GM19328 (cell line): Measurements from ENCODE around the gene CELA2B.
"Not testable (repeated sequence)": the region's sequence is repeated elsewhere in the genome, so short reads cannot be mapped to it uniquely, and the experiment has no call there.

ENCODE experiments used
- ATAC-seq: cut with Tn5 transposase; IDR thresholded peaks from one replicate; pipeline ENCODE4 v1.9.1; 2021; ENCODE audit warnings: mild to moderate bottlenecking, moderate library complexity; ENCODE audit not compliant: unreplicated experiment

The CELA2B gene

DNA sequence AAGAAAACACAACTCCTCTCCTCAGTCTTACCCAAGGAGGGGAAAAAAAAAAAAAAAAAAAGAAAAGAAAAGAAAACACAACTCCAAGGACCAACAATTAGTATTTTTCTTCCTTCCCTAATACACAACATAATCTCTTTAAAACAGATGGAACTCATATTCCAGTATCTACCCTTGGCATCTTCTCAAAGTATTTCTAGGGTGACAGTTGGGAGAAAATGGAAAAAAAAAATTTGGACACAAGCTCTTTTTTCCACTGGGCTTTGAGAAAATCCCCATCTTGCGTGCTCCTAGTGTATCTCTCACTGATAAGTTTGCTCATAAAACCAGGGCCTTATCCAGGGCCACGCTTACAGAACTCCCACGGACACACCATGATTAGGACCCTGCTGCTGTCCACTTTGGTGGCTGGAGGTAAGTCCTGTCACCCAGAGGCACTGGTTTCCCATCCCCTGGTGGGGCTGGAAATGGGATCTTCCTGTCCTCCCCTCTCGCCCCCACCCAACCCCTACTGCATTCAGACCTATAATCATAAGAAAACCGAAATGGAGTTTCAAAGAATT, at the start of gene CELA2B:
Gene CELA2B (plus strand): TSS at position 353 of the 563 bp plus-strand sequence. CDS start 22 bp downstream, at position 375.
- no peak for ATAC-seq

DNA sequence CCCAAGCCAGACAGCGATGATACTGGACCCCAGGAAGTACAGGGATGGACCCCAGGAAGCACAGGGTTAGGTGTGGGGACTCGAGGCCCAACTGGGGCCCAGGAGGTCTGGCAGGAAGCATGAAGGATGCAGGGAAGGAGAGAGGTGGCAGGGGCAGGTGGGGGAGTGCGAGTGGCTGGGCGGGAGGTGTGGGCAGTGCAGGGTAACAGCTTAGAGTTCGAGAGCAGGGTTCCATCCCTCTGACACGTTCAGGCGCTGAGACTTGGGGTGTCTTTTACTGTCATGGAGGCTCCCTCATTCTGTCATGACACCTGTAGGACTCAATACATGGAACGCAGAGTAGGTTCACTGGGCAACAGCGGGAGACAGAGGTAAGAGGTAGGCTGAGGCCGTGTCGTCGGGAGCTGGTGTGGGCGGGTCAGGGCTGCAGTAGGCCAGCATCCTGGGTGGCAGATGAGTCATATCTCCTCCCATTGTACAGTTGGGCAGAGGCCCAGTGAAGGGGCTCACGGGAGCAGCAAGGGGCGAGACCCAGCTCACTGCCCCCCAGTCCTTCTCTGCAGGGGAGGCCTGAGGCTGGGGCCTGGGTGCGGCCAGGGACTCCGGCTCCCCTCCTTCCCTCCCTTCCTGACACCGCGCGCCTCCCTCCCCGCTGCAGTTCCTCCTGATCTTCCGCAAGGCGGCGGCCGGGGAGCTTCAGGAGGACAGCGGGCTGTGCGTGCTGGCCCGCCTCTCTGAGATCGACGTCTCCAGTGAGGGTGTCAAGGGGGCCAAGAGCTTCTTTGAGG, 49.2 kb upstream of the CELA2B start:
- no peak for ATAC-seq

DNA sequence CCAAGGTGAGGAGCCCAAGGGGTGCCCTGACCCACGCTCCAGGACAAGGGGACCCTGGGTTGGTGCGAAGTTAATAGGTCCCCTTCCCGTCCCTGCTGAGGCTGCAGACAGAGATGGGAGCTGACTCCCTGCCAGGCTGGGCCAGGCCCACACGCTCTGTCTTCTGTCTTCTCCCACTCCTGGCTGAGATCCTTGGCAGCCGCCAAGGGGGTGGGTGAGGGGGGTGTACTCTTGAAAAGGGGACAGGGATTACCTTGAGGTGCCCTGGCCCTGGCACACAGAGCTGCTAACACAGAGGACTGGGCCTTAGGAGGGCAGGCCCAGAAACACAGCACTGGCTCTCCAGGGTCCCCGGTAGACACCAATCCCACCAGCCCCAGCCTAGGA, 48.6 kb upstream of the CELA2B start:
- no peak for ATAC-seq

GRCh38 chr1:15428252-15428651, 47.7 kb upstream of the CELA2B start:
- not testable (repeated sequence) for ATAC-seq

DNA sequence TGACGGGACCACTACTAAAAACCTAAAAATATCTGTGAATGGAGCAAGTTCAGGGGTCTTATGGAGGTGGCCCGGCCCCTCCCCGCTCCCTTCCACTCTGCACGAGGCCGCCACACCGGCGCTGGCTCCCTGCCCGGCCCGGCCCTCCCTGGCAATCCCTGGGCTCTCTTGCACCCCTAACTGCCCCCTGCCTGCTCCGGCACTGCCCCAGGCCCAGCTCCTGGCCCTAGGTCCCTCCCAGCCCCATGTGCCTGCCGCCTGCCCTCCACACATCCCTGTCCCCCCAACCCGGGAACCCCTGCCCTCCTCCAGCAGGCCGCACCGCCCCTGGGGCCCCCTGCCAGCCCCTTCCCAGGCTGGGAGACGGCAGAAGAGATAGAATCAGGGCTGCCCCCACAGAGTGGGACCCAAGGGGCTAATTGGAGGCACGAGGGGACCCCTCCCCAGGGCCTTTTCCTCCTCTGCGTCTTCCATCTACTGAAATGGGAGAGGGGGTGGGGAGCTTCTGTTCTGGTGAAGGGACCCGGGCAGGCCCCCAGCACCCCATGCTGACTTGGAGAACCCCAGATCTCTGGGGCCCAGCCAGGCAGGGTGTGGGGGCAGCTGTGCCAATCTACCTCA, 47.0 kb upstream of the CELA2B start:
- no peak for ATAC-seq

GRCh38 chr1:15429701-15430149, 46.2 kb upstream of the CELA2B start:
- ATAC-seq = no peak

- no peak for ATAC-seq
Measured at GRCh38 chr1:15430787-15431570, 44.9 kb upstream of the CELA2B start.

- no peak for ATAC-seq
Measured at GRCh38 chr1:15431571-15431948, 44.3 kb upstream of the CELA2B start.

GRCh38 chr1:15432324-15432723, 43.6 kb upstream of the CELA2B start:
- ATAC-seq = no peak

GRCh38 chr1:15433471-15433870, 42.4 kb upstream of the CELA2B start:
- ATAC-seq = no peak

GRCh38 chr1:15434739-15435138, 41.2 kb upstream of the CELA2B start:
- ATAC-seq = not testable (repeated sequence)

DNA sequence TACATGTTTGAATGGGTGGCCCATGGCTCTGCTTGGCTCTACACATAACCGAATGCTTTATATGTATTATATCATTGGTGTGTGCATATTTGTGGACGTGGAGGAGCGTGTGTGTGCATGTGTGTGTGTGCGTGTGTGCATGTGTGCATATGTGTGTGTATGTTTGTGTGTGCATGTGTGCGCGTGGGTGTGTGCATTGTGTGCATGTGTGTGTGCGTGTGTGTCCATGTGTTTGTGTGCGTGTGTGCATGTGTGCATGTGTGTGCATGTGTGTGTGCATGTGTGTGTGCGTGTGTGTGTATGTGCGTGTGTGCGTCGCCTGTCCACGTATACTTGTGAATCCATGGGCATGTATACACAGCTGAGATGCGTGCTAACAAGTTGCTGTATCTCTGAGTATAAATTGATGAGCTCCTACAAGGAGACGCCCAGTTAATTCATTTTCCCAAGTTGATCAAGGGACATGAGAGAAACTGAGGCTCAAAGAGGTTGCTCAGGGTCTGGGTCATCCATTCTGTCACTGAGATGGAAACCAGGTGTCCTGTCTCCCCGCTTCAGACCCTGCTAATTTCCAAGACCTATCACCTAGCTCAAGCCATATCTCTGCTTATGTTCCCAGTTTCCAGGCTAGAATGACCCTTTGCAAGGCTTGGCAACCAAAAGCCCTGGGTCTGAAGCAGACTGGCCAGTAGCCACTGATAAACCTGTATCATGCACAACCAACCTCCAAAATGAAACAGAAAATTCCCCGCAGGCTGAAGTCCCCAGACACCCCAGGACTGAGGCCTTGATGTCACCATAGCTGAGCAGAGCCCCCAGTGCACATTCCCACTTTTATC, 40.4 kb upstream of the CELA2B start:
- ATAC-seq = no peak

DNA sequence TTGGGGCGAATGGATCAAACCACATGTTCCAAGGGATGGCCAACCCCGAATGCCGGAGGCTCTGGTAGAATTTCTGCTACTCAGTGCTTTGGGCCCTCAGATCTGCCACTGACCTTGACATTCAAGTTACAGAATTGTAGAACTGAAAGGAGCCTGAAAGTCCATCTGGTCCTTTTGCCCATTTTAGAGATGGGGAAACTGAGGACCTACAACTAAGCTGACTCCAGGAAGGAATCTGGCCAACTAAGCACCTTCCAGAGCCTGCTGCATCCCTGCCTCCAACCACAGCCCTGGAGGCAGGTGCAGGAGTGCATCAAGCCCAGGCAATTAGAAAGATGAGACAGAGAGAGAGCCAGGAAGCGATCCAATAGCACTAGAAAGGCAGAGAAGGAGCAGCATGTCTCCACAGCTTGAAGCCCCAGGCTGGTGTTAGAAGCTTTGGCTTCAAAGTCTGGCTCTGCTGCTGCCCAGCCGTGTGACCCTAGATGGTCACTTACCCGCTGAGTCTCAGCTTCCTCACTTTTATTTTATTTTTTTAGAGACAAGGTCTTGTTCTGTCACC, 38.9 kb upstream of the CELA2B start:
- ATAC-seq = no peak

- ATAC-seq = no peak
Measured at GRCh38 chr1:15439325-15439724, 36.6 kb upstream of the CELA2B start.

GRCh38 chr1:15440357-15440756, 35.5 kb upstream of the CELA2B start:
- ATAC-seq = no peak

DNA sequence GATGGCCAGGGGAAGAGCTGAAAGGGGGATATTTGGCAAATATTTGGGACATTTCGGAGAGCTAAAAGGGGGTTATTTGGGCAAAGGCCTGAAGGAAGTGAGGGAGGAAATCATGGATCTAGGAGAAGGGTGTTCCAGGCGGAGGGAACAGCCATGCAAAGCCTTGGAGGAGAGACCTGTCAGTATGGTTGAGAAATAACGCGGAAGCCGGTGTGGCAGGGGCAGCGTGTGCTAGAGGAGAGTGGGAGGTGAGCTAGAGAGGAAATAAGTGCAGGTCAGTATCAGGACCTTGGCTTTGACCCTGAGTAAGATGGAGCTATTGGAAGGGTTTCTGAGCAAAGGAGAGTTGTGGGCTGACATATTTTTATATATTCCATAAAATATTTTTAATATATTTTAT, 34.7 kb upstream of the CELA2B start:
- ATAC-seq = no peak

DNA sequence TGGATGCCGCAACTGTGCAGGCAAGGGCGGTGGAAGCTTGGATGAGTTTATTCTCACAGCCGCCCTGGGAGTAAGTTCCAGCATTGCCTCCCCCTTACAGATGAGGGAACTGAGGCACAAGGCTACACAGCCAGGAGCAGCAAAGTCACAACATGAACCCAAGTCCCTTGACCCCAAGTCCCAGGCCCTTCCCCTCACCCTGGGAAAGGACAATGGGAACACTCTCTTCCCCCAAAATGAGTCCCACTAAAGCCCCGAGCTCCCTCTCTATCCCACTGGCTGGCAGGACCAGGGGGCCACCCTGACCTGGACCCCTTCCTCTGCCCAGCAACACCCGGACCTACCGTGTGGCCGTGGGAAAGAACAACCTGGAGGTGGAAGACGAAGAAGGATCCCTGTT, 33.8 kb upstream of the CELA2B start:
- ATAC-seq = no peak

GRCh38 chr1:15442759-15443158, 33.1 kb upstream of the CELA2B start:
- no peak for ATAC-seq

DNA sequence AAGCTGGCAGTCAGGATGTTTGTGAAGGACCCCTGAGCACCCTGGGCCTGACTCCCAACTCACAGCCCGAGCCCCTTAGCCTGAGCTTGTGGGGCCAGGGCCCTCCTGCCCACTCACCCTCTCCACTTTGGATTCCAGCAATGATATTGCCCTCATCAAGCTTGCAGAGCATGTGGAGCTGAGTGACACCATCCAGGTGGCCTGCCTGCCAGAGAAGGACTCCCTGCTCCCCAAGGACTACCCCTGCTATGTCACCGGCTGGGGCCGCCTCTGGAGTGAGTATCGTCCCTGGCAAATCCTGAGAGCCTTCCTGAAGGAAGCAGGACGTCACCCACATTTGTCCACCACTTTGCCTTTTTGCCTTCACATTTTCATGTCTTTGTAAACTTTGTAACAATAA, 32.6 kb upstream of the CELA2B start:
- no peak for ATAC-seq
